Stimulated activated CD4-positive, alpha-beta T cell treated with anti-CD3 and anti-CD28 coated beads, Interleukin-15, amount 100 ng/mL, for 48 hours (primary cell): Measurements from ENCODE around the gene CRMP1.

Source experiments
- DNase-seq, 2 donors: peaks; one replicate each; pipeline ENCODE4 v3.0.0-alpha.2; 2020; ENCODE audit warnings: low read depth in 2 of 2

CRMP1 gene

DNA sequence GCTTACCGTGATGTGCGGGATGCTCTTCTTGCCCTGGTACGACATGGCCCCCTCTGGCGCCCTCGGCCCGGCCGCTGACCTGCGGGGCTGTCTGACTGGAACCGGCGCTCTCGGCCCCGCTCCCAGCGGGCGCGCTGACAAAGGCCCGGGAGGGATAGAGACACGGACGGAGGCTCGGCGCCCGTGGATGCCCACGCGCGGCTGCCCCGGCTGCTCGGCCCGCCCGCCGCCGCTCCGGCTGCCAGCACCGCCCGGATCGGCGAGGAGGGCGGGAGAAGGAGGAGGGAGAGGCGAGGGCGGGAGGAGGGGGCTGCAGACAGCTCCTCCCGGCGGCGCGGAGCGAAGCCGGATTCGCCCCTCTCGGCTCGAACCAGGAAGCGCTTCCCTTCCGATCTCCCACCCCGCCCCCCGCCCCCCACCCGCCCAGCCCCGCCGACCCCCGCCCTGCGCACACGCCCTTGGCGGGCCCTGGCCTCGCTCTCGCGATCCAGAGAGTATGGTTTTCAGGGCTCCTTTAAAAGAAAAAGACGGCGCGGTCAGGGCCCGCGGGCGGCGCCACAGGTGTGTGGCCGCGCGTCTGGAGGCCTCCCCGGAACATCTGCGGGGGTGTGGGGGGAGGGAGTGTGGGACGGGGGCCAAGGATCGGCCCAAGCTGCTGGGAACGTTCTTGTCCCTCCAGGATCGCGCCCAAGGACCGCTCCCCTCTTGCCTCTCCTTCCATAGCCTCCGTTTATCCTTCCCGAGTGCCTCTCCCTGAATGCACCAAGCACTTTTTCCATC, 4.5 kb downstream of the CRMP1 start:
- no peak for DNase-seq

DNA sequence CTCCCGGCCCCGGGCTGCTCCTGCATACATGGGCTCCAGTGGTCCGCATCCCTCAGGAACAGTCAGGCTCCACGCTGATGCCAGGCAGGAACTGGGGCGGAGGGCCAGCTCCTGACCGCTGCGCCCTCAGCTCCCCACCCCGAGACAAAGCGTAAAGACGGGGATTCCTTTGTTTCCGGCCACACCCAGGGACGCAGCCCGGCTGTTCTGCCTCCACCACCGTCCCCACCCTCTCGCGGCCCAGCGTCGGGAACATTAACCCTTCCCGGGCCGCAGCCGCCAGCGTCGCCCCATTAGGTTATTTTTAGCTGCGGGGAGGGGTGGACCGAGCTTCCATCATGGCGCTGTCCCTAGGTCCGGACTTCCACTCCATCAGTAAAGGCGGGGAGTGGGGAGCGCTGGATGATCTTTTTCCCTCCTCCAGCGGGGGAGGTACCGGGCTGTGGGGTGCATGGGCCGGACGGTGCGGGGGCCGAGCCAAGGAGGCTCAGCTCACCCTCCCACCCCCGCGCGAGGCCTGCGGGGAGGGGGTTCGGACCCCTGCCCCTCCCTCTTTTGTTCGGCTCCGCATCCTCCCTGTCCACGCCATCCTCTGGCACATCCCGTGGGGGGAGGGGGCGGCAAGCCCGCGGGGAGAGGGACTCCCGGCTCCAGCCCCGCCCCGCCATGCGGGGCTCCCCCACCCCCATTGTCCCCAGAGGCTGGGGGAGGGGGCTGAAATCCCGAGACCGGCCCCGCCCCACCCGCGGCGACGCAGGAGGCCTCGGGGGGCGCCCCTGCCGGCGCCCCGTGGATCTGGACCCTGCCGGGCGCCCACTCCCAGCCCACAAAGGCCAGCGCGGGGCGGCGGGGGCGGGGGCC, 5.3 kb downstream of the CRMP1 start:
- no peak for DNase-seq

- no peak for DNase-seq
These were observed 5.9 kb downstream of the CRMP1 start for GRCh38 chr4:5887011-5887360.

GRCh38 chr4:5885733-5886132, 7.2 kb downstream of the CRMP1 start:
- no peak for DNase-seq

GRCh38 chr4:5884796-5885195, 8.1 kb downstream of the CRMP1 start:
- no peak for DNase-seq

GRCh38 chr4:5883916-5884315, 9.0 kb downstream of the CRMP1 start:
- DNase-seq = no peak

GRCh38 chr4:5882947-5883346, 9.9 kb downstream of the CRMP1 start:
- DNase-seq = no peak

- no peak for DNase-seq
These were observed 11.5 kb downstream of the CRMP1 start for GRCh38 chr4:5881340-5881739.

- no peak for DNase-seq
These were observed 14.5 kb downstream of the CRMP1 start for GRCh38 chr4:5878359-5878758.

GRCh38 chr4:5877392-5877791, 15.5 kb downstream of the CRMP1 start:
- DNase-seq = no peak

GRCh38 chr4:5874811-5875449, 18.0 kb downstream of the CRMP1 start:
- no peak for DNase-seq

GRCh38 chr4:5870701-5871100, 22.2 kb downstream of the CRMP1 start:
- DNase-seq = no peak

- no peak for DNase-seq
These were observed 22.8 kb downstream of the CRMP1 start for GRCh38 chr4:5869966-5870619.

DNA sequence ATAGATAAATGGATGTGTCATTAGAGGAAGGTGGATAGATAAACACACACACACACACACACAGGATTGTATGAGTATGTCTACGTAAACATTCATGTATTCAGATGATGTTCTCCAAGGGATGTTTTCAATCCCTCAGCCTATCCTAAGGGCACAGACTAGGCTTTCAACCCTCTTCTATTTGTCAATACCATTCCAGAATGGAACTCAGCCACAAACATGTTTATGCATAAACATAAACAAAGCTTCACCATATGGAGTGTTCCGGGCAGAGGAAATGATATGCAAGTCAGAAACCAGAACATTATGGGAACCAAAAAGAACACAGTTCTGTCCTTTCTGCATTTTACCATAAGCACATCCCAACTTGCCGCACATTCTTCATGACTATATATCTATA, 25.0 kb downstream of the CRMP1 start:
- no peak for DNase-seq

- DNase-seq = no peak
These were observed 25.8 kb downstream of the CRMP1 start for GRCh38 chr4:5866841-5867813.

DNA sequence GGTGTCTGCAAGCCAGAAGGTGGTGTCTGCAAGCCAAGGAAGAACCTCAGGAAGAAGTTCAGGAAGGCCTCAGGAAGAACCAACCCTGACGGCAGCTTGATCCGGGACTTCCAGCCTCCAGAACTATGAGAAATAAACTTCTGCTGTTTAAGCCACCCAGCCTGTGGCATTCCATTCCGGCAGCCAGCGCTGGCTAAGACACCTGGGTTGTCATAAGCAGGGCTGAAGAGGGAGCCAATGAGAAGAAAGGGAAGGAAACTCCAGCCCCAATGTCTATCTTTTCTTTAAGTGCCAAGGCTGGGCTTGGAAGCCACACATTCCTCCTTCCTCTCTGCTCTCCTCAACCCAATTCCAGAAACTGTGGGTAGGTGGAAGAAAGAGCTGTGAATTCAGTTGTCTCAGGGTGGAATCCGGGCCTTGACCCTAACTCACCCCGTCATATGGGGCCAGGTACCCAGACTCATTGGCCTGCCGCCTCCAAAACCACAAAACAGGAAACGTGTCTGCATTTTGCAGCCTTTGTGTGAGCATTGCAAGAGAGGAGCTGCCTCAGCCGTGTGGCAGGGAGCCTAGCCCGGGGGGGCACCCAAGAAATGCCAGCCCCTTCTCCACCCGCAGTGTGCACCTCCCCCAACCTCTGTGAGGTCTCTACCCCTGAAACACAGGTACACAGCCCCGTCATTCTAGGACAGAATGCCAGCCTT, 26.8 kb downstream of the CRMP1 start:
- no peak for DNase-seq

GRCh38 chr4:5863461-5864113, 29.3 kb downstream of the CRMP1 start:
- DNase-seq = peak; percentile 36 to 56

- no peak for DNase-seq
These were observed 34.7 kb downstream of the CRMP1 start for GRCh38 chr4:5858020-5858769.

- DNase-seq = no peak
These were observed 35.7 kb downstream of the CRMP1 start for GRCh38 chr4:5857199-5857598.
